ENCODE results near the gene PTBP3. TPM values are rescaled to one million over a fixed set of nuclear protein-coding genes. Genes with fewer than 3 reads are reported as not detected.
"Not testable (repeated sequence)": the region's sequence is repeated elsewhere in the genome, so short reads cannot be mapped to it uniquely, and the experiment has no call there.

Gene PTBP3
- total RNA-seq, 1 experiment from 2014 or later, result 141 TPM

- intact Hi-C loops (cut with micrococcal nuclease; ENCODE audit: unreplicated experiment), result loop anchor here (10.0 kb wide), 1 partner anchor 602 kb away; no protein-coding TSS in a partner anchor
Measured at GRCh38 chr9:112366591-112366990, 33.2 kb upstream of the PTBP3 start.

GRCh38 chr9:112365257-112365656 lies 31.8 kb upstream of the PTBP3 start:
- H3K27me3 ChIP-seq (ENCODE audit: insufficient read depth, low read depth); H3K79me2 ChIP-seq (ENCODE audit: low read depth); H3K4me2 ChIP-seq; CTCF ChIA-PET; H3K9me3 ChIP-seq (ENCODE audit: insufficient read depth, low read depth); H3K4me1 ChIP-seq (replicated peaks; ENCODE audit: insufficient read depth); H3K4me3 ChIP-seq; H3K27ac ChIP-seq; H3F3A ChIP-seq (ENCODE audit: insufficient read depth, low read depth); H4K20me1 ChIP-seq (ENCODE audit: insufficient read depth); POLR2A ChIA-PET (ENCODE audit: unreplicated experiment); DNase-seq; H3K36me3 ChIP-seq (ENCODE audit: low read depth); H3K9me2 ChIP-seq (ENCODE audit: insufficient read depth); BruUV-seq (replicated peaks); H2AFZ ChIP-seq: not testable (repeated sequence)
- intact Hi-C loops (cut with micrococcal nuclease; ENCODE audit: unreplicated experiment), result loop anchor here (10.0 kb wide), 1 partner anchor 600 kb away; no protein-coding TSS in a partner anchor

More at GRCh38 chr9:112366591-112366990, 33.2 kb upstream of the PTBP3 start:
- ChIA-PET POLR2A (ENCODE audit: unreplicated experiment) (no interaction called here), CTCF (interaction anchor here (1.2 to 1.7 kb wide), 2 partner anchors 13 to 269 kb away, joined by 5 to 6 read pairs; partner anchors contain the start of gene HSDL2)
- H4K20me1 ChIP-seq (ENCODE audit: insufficient read depth), result no peaks in the 10 kb centered on the region
- H3K4me2 ChIP-seq, result no peak overlapping the region
- H2AFZ ChIP-seq, result no peak overlapping the region
- no peaks in the 10 kb centered on the region for H3K4me1 ChIP-seq (replicated peaks; ENCODE audit: insufficient read depth)
- TF ChIP-seq CTCF (conservative IDR thresholded peaks at IDR 0.05) (no peak), EZH2 (IDR thresholded peaks at IDR 0.05; ENCODE audit: low read depth) (no peak)
- no peaks in the 10 kb centered on the region for H3K27me3 ChIP-seq (ENCODE audit: insufficient read depth, low read depth)
- H3K9me2 ChIP-seq (ENCODE audit: insufficient read depth), result no peaks in the 10 kb centered on the region
- peaks cover 16% of the 10 kb centered on the region for H3K9me3 ChIP-seq (ENCODE audit: insufficient read depth, low read depth)
- no TSS peak for BruUV-seq (replicated peaks)
- H3K79me2 ChIP-seq (ENCODE audit: low read depth), result no peaks in the 10 kb centered on the region
- H3K4me3 ChIP-seq, result no peak overlapping the region
- 0 out of 2 replicates have a peak, but pooled peaks cover 3% of the 10 kb centered on the region for H3F3A ChIP-seq (ENCODE audit: insufficient read depth, low read depth)
- H3K36me3 ChIP-seq (ENCODE audit: low read depth), result no peaks in the 10 kb centered on the region
- no peak for DNase-seq
- H3K27ac ChIP-seq, result no peak overlapping the region

GRCh38 chr9:112364761-112365160 lies 31.3 kb upstream of the PTBP3 start:
- peaks cover 4% of the 10 kb centered on the region; the same call in 1 of the 2 replicates for H3K9me3 ChIP-seq (ENCODE audit: insufficient read depth, low read depth)
- no peak for DNase-seq
- H3K4me3 ChIP-seq, result no peak overlapping the region
- H3K27me3 ChIP-seq (ENCODE audit: insufficient read depth, low read depth), result no peaks in the 10 kb centered on the region
- H2AFZ ChIP-seq, result no peak overlapping the region
- H3K9me2 ChIP-seq (ENCODE audit: insufficient read depth), result no peaks in the 10 kb centered on the region
- no peaks in the 10 kb centered on the region for H4K20me1 ChIP-seq (ENCODE audit: insufficient read depth)
- peaks cover 10% of the 10 kb centered on the region; the same call in 1 of the 2 replicates for H3K4me1 ChIP-seq (replicated peaks; ENCODE audit: insufficient read depth)
- no TSS peak for BruUV-seq (replicated peaks)
- ChIA-PET POLR2A (ENCODE audit: unreplicated experiment) (no interaction called here), CTCF (no interaction called here)
- intact Hi-C loops (cut with micrococcal nuclease; ENCODE audit: unreplicated experiment), result loop anchor here (10.0 kb wide), 1 partner anchor 600 kb away; no protein-coding TSS in a partner anchor
- H3F3A ChIP-seq (ENCODE audit: insufficient read depth, low read depth), result peaks cover 12% of the 10 kb centered on the region; the same call in 1 of the 2 replicates
- TF ChIP-seq EZH2 (IDR thresholded peaks at IDR 0.05; ENCODE audit: low read depth), result no peak
- TF ChIP-seq CTCF (conservative IDR thresholded peaks at IDR 0.05), result no peak
- H3K36me3 ChIP-seq (ENCODE audit: low read depth), result no peaks in the 10 kb centered on the region
- H3K79me2 ChIP-seq (ENCODE audit: low read depth), result no peaks in the 10 kb centered on the region
- H3K27ac ChIP-seq, result no peak overlapping the region
- H3K4me2 ChIP-seq, result no peak overlapping the region
